ENCODE measurements around the gene RUNX2.
"Not testable (repeated sequence)": the region's sequence is repeated elsewhere in the genome, so short reads cannot be mapped to it uniquely, and the experiment has no call there.

RUNX2 gene

DNA sequence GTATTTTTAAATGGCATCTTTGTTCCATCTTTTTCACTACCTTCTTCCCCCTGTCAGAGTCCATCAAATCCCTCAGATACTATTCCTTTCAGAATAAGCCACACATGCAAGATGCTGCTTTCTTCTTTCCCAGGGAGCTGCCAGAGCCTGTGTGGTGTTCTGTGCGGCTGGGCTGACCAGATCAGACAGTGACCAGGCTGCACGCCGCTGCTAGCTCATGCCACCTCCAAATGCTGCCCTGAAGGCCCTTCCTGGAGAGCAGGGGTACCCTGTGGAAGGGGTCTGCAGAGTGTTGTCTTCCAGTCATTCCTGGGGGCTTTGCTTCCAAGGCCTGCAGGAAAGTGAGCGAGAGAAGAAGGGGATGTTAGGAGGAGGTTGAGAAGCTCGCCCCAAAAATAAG is 228.7 kb downstream of the RUNX2 start:
- DNase-seq (ENCODE audit: low read depth): no peak

DNA sequence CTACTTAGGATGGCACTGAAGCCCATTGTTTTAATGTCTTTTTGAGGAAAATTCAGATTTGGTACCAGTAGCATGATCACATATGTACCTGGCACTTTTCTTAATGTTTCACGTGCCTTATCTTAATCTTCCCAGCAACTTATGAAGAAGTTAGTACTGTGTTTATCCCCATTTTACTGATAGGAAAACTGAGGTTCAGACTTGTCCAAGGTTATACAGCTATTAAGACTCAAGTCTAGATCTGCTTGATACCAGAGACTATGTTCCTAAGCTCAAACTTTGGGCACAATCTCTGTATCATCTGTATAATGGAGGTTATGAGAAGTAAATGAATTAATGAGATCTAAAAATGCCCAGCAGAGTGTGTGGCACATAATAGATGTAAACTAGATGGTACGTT is 229.3 kb downstream of the RUNX2 start:
- no peak for DNase-seq (ENCODE audit: low read depth)

DNA sequence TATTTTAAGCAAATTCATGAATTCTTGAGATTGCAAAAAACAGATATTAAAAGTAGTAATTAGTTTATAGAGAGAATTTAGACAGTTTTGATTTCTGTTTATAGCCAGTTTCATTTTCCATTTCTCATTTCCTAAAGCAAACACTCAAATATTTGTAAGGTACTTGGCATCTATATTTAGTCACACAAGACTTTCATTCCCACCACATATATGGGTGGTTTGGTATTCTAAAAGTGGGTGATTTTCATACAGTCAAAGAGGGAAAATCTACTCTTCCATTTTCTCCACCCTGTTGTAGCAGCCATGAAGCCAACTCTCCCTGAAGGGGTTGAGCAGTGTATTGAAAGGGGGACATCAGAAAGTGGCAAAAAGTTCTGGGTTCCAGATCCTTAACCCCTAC is 230.7 kb downstream of the RUNX2 start:
- no peak for DNase-seq (ENCODE audit: low read depth)

DNA sequence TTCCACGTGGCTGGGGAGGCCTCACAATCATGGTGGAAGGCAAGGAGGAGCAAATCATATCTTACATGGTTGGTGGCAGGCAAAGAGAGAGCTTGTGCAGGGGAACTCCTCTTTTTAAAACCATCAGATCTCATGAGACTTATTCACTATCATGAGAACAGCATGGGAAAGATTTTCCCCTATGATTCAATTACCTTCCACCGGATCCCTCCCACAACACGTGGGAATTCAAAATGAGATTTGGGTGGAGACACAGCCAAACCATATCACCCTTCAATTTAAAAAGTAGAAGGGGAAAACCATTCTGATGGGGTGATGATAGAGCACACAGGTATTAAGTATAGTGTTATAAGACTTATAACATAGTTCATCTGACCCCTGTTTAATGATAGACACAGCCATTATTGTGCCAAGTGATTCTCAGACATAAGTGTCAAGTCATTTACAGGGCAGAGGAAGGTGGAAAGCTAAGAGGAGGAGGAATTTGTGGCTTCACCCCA is 232.2 kb downstream of the RUNX2 start:
- not testable (repeated sequence) for DNase-seq (ENCODE audit: low read depth)

DNA sequence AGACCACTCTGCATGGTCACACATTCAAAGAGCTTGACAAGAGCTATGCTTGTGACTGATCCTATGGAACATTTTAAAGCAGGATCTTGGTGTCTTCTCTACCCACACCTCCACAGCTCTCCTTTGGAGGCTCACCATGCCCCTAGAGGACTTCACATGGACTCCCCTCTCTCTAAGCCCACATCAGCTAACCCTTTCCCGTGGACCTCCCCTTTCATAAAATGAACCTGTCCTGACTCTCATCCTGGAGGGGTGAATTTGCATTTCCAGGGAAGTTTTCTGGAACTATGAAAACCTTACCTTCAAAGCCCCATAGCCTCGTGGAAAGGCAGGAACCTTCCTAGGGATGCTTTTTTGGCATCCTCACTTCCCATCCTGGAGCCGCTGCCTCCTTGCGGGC is 234.0 kb downstream of the RUNX2 start:
- no peak for DNase-seq (ENCODE audit: low read depth)

DNA sequence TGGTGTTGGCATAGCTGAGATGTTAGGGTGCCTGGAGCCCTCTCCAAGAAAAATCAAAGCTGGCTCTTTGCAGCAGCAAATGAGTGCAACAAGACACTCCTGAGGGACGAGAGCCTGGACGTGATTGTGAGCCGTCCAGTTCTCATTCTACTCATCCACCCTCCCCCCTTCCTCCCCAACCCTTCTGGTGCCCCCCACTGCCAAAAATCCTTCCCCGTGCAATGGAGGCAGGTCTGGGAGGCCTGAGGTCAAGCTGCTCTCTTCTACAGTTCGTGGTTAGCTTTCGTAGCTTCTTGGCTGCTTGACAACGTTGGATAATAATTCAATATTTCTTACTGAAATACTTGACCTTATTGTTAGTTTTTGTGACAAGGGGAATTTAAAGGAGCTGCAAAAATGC is 234.9 kb downstream of the RUNX2 start:
- DNase-seq (ENCODE audit: low read depth): no peak

DNA sequence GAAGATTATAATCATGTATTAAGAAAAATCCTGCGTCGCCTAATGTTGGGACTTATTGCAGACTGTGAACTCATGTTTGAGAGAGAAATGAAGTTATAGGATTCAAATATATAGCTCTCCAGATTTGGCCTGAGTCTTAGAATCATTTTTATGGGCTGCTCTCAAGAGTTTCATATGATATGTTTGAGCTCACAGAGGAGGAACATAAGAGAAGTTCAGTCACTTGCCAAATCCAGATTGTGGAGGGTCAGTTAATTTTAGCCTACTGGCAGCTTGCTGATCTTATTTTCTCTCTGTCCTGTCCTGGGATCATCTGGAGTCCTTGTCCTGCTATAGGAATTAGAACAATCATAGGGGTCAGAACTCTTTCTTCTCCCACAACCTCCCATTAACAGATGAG is 235.7 kb downstream of the RUNX2 start:
- DNase-seq (ENCODE audit: low read depth): no peak

DNA sequence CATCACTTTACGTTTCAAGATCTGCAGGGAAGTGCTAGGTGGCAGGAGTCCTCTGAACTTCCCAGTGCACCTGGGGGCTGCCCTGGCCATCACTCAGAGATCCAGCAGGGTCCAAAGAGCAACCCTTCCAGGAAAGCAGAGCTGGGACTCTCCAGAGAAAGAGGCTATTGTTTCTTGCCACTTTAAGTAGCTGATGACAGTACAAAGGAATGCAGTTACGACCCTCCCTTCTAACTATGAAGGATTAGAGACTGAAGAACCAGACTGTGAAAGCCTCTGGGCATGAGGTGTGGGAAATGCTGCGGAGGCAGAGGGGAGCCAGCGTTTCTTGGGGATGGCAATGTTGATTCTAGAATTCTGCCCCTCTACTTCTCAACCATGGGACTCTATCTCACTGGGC is 238.8 kb downstream of the RUNX2 start:
- no peak for DNase-seq (ENCODE audit: low read depth)

DNA sequence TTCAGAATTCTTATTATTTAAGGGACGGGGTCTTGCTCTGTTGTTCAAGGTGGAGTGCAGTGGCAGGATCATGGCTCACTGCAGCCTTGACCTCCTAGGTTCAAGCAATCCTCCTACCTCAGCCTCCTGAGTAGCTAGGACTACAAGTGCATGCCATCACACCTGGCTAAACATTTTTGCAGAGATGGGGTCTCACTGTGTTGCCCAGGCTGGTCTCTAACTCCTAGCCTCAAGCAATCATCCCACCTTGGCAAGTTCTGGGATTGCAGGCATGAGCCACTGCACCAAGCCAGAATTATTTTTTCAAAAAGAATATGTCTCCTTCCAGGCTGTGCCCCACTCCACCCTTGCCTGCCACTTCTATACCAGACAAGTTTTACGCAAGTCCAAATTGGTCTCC is 239.7 kb downstream of the RUNX2 start:
- no peak for DNase-seq (ENCODE audit: low read depth)

DNA sequence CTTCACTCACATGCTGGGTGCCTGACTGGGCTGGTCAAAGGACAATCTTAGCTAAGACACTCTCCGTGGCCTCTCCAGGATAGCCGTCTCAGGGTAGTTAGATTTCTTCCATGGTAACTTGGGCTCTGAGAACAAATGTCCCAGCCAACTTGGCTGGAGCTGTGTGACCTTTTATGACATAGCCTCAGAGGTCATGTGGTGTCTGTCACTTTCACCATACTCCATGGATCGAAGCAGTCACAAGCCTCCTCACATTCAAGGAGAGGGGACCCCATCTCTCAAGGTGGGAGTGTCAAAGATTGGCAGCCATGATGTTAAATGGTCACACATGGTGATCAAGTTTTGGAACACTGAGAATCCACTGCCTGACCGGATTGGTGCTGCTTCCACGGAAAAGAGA is 240.5 kb downstream of the RUNX2 start:
- DNase-seq (ENCODE audit: low read depth): no peak

DNA sequence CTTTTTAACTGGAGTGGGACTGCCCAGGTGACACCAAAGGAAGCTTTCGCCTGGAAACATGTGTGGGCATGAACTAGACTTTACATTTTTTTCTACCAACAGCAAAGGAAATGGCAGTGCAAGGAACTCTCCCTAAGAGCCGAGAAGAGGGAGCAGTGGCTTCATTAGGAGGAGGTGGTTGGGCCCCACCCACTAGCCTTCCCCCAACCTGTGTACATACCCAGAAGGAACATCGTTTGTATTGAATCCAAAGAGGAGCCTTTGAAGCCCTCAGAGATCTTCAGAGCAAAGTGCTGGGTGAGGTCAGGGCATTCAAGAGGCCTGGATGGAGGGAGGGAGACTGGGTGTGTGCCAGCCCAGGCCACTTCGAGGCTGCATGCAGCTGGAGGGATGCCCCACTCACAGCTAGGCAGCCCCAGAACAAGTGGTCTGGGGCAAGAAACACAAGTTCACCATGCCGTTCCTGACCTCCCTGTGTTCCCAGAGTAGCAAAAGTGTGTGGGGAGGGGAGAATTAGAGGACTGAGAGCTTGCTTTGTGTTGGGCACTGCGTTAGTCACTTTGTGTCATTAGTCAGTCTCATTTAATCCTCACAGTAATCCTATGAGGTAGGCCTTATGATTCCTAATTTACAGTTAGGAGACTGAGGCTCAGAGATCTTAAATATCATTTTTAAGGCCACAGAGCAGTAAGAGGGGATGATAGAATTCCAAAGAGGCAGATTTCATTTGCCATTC is 241.2 kb downstream of the RUNX2 start:
- no peak for DNase-seq (ENCODE audit: low read depth)

DNA sequence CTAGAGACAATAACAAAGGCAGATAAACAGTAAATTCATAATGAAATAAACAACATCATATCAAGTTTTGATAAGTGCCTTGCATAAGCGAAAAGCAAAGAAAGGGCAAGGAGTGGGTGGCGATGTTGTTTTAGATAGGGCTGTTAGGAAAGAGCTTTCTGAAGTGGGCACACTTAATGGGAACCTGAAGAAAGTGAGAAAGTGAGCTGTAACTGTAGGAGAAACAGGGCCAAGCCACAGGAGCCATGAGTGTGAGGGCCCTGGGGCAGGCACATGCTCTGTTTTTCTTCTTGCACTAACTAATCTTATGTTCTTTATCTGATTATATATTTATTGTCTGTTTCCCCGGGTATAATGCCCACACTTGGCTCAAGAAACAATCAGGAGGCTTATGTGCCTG is 243.0 kb downstream of the RUNX2 start:
- DNase-seq (ENCODE audit: low read depth): no peak

DNA sequence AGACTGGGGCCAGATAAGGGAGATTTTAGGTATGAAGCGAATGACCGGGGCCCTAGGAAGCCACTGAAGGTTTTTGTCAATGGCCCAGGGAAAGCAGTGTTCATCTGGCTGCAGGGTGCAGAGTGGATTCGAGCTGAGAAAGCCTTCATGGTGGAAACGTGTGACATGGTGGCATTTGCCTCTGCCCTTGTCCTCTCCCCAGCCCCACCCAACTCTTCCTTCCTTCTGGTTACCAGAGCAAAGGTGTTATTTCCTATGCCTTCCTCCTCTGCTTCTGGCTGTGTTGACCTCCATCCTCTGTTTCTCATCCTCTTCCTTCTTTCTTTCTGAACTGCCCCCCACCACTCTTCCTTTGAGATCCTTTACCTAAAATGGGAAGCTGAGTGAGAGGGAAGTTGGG is 244.7 kb downstream of the RUNX2 start:
- no peak for DNase-seq (ENCODE audit: low read depth)

DNA sequence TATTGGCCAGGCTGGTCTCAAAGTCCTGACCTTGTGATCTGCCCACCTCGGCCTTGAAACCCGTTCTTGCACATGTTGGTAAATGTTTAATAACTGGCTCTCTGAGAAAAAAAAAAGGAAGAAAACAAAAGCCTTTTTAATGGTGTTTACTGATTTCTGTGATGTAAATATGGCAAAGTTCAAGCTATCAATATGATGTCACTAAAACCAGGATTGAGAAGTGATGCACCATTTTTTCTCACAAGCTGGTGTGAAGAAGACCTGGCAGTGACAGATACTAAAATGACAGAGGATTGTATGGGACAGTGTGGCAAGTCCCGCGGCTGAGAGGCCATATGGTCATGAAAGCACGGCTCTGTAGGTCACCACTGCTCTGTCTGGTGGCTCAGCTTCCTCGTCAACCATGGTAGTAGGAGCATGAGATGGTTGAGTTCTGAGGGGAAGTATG is 245.9 kb downstream of the RUNX2 start:
- no peak for DNase-seq (ENCODE audit: low read depth)

DNA sequence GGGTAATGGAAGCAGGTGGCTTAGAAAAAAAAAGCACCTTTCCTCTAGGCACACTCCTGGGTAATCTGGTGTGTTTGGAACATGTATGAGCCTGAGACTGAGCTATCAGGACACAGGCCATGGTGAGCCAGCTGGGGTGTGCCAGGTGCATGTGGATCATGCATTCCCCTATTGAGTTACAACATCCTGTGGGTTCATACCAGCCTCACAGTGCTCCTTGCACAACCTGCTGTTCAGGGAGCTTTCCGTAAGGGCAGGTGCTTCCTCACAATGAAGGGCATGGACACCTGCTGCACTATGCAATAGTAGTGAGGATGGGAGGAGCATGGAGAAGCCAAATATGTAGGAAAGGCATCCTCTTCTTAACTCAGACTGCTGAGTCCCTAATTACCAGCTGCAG is 246.8 kb downstream of the RUNX2 start:
- no peak for DNase-seq (ENCODE audit: low read depth)

DNA sequence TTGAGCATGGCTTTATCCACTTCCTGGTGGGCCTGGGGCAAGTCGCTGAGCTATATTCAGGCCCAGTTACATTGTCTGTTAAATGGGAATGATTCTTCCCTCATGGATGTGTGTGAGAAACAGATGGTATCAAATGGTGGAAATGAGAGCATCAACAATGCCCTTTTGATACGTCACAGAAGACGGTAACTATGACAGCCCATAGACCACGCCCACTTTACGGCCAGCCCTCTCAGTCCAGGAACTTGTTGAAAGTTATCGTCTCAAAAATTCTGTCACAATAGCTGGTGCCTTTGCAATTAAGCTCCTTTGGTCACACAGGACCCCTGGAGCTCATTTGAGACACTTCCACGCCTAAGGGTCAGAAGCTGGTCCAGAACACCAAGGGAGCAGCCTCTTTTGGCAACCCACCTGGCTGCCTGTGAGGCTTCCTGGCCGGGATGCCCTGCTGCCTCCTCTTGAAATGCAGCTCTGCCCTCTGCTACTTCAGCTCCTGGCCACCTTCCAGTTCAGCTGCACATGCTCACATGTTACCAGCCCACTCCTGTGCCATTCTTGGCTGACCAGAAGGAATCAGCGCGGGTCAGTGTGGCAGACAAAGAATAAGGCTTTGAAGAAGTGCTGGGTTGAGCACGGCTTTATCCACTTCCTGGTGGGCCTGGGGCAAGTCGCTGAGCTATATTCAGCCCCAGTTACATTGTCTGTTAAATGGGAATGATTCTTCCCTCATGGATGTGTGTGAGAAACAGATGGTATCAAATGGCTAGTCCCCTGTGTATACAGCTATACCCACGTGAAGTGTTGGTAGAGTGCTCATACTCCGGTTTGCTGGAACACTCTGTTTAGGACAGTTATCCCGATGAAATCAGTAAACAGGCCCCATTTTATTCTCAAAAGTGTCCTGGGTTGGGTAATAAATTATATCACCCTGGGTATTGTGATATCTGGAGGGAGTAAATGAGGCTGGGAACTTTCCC is 248.8 kb downstream of the RUNX2 start:
- DNase-seq (ENCODE audit: low read depth): no peak

DNA sequence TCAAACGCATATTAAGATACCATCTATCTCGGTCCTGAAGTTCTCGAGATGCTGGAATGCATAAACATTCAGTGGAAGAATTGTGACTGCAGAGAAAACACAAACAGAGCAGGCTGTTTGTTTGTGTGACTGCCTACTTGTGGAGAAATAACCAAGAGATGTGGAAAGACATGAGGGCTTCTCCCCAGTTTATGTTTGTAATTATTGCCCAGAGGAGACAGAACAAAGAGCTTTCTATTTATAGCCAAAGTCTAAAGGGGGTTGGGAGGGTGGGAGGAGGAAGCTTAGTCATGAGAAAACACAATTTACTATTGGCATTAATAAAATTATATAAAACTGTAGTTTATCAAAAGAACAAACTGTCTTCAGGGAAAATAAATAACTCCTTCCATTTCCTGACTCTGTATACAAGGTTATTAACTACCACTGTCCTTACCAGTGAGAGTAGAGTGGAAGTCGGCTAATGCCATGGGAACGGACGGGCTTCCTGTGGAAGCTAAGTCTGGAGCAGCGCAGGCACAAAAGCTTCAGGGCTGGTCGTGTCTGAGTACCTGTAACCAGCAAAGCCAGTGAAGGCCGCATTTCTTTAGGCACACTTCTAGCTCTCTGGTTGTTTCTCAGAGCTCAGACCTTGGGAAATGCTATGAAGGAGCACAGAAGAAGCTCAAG is 249.8 kb downstream of the RUNX2 start:
- no peak for DNase-seq (ENCODE audit: low read depth)

DNA sequence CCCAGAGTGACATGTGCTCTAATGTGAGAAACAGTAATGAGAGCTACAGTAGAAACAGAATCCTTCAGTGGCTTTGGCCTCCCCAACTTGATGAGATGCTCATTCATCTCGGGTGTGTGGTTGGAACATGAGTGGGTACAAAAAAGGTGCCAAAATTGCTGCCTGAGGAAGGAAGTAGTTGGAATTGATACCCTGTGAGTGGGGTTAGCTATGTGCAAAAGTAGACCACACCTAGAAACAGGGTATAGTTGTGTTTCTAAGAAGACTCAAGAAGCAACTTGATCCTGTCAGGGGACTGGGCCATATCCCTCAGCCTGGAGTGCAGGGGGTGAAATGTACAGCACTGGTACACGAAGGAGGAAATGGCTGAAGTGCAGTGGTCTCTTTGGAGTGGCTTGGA is 256.0 kb downstream of the RUNX2 start:
- DNase-seq (ENCODE audit: low read depth): peak; percentile 8

DNA sequence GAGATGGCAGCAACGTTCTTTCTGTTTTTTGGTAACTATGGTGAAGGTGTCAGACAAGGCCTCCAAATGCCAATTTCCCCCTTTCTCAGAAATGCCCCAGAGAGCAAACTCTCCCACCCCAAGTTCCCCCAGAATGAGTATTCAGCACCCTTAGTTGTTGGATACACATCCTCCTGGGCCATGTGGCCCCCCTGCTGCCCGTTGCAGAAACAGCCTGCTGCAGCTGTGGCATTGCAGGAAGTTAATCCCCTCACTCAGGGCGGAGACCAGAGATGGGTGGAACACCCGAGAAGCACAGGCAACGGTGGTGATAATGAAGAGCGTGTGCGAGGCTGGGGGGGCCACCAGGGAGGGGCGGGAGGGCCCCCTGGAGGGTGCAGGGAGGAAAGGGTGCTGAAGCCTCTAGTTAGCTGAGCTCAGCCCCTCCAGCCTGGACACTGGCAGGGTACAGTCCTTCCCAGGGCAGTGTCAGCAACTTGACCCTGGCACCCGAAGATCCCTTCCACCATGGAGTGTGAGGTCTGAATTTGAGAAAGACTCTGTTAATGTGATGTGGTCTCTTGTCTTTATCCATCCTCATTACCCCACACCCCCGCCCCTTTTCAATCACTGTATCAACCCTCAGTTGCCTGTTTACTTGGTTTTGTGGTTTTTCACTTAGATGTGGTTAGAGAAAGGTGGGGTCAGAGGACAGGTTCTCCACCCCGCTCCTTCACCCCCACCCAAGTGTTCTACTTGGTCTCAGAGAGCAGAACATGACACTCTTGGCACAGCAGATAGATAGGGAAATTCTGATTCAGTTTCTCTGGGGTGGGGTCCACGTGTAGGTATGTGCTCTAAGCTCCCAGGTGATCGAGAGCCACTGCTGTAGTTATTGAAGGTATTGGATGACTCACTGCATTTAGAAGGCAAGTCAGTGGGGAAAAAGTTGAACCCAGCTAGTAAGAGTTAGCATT is 258.4 kb downstream of the RUNX2 start:
- peak; percentile 28 for DNase-seq (ENCODE audit: low read depth)

DNA sequence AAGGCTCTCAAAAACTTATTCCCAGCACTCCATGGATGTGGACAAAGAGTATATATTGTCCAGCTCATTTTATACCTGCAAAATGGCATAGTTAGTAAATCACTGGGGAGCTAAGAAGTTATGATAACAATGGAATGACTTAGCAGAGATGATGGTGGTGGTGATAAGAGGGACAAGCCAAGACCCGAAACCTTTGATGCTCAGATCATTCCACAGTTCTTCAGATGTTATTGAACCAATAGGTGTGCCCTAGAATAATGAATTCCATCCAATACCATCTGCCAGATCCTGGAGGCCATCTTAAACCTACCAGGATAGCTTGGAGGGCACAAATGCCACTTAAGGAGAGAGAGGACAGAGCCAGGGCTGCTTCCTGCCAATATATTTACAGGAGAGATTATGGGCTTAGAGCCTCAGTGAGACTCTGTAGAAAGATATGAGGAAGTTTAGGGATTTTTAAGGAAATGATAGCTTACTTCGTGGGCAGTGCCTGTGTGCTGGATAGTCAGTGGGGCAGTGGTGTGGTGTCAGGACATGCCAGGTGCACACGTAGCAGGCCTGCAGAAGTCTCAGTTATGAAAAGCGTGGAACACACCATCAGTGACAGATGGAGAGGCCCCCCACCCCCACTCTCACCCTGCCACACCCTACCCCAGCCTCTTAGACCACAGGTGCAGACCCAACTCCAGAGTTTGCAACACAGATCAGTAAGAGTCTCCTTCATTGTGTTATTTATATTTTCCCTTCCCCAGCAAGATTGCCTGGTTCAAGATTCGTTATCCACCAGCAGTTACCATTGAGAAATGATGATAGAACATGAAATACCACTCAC is 259.3 kb downstream of the RUNX2 start:
- no peak for DNase-seq (ENCODE audit: low read depth)
